ENCODE data around the gene SEMA4C. TPM values are rescaled to one million over a fixed set of nuclear protein-coding genes. Genes with fewer than 3 reads are reported as not detected.
A peak's percentile ranks its signal among the peaks of the same experiment; 100 is the strongest.

Gene SEMA4C, protein sequence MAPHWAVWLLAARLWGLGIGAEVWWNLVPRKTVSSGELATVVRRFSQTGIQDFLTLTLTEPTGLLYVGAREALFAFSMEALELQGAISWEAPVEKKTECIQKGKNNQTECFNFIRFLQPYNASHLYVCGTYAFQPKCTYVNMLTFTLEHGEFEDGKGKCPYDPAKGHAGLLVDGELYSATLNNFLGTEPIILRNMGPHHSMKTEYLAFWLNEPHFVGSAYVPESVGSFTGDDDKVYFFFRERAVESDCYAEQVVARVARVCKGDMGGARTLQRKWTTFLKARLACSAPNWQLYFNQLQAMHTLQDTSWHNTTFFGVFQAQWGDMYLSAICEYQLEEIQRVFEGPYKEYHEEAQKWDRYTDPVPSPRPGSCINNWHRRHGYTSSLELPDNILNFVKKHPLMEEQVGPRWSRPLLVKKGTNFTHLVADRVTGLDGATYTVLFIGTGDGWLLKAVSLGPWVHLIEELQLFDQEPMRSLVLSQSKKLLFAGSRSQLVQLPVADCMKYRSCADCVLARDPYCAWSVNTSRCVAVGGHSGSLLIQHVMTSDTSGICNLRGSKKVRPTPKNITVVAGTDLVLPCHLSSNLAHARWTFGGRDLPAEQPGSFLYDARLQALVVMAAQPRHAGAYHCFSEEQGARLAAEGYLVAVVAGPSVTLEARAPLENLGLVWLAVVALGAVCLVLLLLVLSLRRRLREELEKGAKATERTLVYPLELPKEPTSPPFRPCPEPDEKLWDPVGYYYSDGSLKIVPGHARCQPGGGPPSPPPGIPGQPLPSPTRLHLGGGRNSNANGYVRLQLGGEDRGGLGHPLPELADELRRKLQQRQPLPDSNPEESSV
- total RNA-seq (10 to 100 TPM; 11.4 to 17.6 TPM), polyA plus RNA-seq (ENCODE audit: insufficient read depth, low read depth, low replicate concordance) (10.5 TPM)
- long read RNA-seq, donor 1, partial matches to known transcripts = 0 of 2 reads
- long read RNA-seq, donor 1, other reads (novel, unspliced or antisense) = 0 of 2 reads
- long read RNA-seq, donor 2, partial matches to known transcripts = 0 of 2 reads
- long read RNA-seq, donor 2, other reads (novel, unspliced or antisense) = 0 of 2 reads

GRCh38 chr2:96869822-96870625 is at the start of gene SEMA4C:
TSS of gene SEMA4C (minus strand) at chr2:96870080. CDS start at chr2:96867886, 2,194 bp downstream.
- H3K27ac ChIP-seq = peak within 1 kb of the TSS; percentile 92 to 95
- H3K4me1 ChIP-seq = peaks cover 15% of the 10 kb centered on the region
- no peaks in the 10 kb centered on the region for H3K27me3 ChIP-seq
- intact Hi-C loops (cut with DNase I; ENCODE audit: low total_unique reads) = loop anchor here (5.0 kb wide), 2 partner anchors 37 to 82 kb away; no protein-coding TSS in a partner anchor
- H3K9me3 ChIP-seq = no peaks in the 10 kb centered on the region
- peak; percentile 56 for DNase-seq
- H3K4me3 ChIP-seq = peak within 1 kb of the TSS; percentile 85 to 96
- no peak for TF ChIP-seq POLR2A (IDR thresholded peaks at IDR 0.05)
- no peak for TF ChIP-seq CTCF (IDR thresholded peaks at IDR 0.05)
- WGBS, 2 donors = 1 to 4% methylated on average over 5 to 93 of the region's 93 CpGs
- H3K36me3 ChIP-seq (ENCODE audit: low read depth, missing control alignments) = no peaks in the 10 kb centered on the region

DNA sequence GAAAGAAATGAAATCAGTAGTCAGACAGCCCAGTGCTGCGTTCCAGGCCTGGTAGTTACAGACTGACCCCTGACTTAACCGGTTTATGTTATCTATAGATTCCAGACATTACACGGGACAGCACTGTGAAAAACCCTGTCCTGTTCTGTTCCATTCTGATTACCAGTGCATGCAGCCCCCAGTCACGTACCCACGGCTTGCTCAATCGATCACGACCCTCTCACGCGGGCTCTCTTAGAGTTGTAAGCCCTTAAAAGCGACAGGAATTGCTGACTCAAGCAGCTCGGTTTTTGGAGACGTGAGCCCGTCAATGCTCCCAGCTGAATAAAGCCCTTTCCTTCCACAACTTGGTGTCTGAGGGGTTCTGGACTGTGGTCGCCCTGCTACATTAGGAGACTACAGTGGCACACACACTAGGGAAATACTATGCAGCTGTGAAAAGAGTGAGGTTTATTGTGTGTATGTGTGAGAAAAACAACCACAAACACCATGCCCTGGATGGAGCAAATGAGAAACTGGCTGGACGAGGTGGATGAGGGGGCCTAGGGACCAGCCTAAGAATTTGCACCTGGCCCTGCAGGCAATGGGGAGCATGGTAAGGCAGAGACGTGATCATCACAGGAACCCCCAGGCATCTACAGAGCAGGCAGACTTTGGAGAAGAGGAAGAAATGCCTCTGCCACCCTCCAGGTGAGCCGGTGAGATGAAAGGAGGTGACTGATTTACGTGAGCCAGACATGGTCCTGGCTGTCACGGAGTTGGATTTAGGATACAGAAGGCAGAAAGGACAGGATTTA is 49.1 kb upstream of the SEMA4C start:
- H3K4me1 ChIP-seq = no peaks in the 10 kb centered on the region
- intact Hi-C loops (cut with DNase I; ENCODE audit: low total_unique reads) = no loop called here
- no peak overlapping the region for H3K4me3 ChIP-seq
- no peaks in the 10 kb centered on the region for H3K27me3 ChIP-seq
- DNase-seq = no peak
- H3K27ac ChIP-seq = no peak overlapping the region
- H3K9me3 ChIP-seq = no peaks in the 10 kb centered on the region
- WGBS, 2 donors = 93% methylated on average over 19 of the region's 19 CpGs
- TF ChIP-seq CTCF (IDR thresholded peaks at IDR 0.05) = no peak
- H3K36me3 ChIP-seq (ENCODE audit: low read depth, missing control alignments) = no peaks in the 10 kb centered on the region

- Histone ChIP-seq H3K9me3 (no peaks in the 10 kb centered on the region), H3K27me3 (no peaks in the 10 kb centered on the region), H3K27ac (no peak overlapping the region), H3K4me3 (no peak overlapping the region), H3K36me3 (ENCODE audit: low read depth, missing control alignments) (no peaks in the 10 kb centered on the region), H3K4me1 (no peaks in the 10 kb centered on the region)
- no peak for DNase-seq
- TF ChIP-seq CTCF (IDR thresholded peaks at IDR 0.05) (no peak), POLR2A (IDR thresholded peaks at IDR 0.05) (no peak)
- intact Hi-C loops (cut with DNase I; ENCODE audit: low total_unique reads) = no loop called here
These were observed 48.3 kb upstream of the SEMA4C start for GRCh38 chr2:96918092-96918753.

All from testis (tissue), 5 donors.